Esophagus squamous epithelium (tissue), 5 donors: Measurements from ENCODE around the gene SFXN5. TPM values are rescaled to one million over a fixed set of nuclear protein-coding genes. Genes with fewer than 3 reads are reported as not detected.

ENCODE experiments used
- DNase-seq: peaks from one replicate; lab custom pipeline; 2025; lab: John Stamatoyannopoulos, UW
- H3K27ac ChIP-seq, 4 donors: fragments of 200-600 bp; sonication (generic); one replicate each; pipeline ENCODE4 v1.5.1; 2016 to 2019; ENCODE audit warnings: mild to moderate bottlenecking in 1 of 4
- H3K27me3 ChIP-seq, 4 donors: fragments of 200-600 bp; sonication (generic); 1 replicate in 3 of 4; 2 replicates in 1 of 4; pipeline versions ENCODE4 v1.5.1 to v1.6.0; 2017 to 2021; ENCODE audit warnings: antibody characterized with exemption in 1 of 4
- H3K36me3 ChIP-seq, 3 donors: fragments of 200-600 bp; sonication (generic); one replicate each; pipeline ENCODE4 v1.5.1; 2016 to 2019
- H3K4me1 ChIP-seq, 3 donors: fragments of 200-600 bp; sonication (generic); one replicate each; pipeline ENCODE4 v1.5.1; 2017 to 2019
- H3K4me3 ChIP-seq, 4 donors: fragments of 200-600 bp; sonication (generic); 1 replicate in 3 of 4; 2 replicates in 1 of 4; pipeline ENCODE4 v1.5.1; 2016 to 2019; ENCODE audit warnings: mild to moderate bottlenecking in 2 of 4, moderate library complexity in 1 of 4
- H3K9me3 ChIP-seq, 3 donors: fragments of 200-600 bp; sonication (generic); one replicate each; pipeline ENCODE4 v1.5.1; 2016 to 2019
- POLR2A ChIP-seq, 4 donors: fragments of 450-650 bp; IDR thresholded peaks; one replicate each; pipeline ENCODE4 v1.6.1; 2017; ENCODE audit warnings: antibody characterized with exemption in 4 of 4, mild to moderate bottlenecking in 4 of 4, moderate library complexity in 3 of 4
- WGBS, 2 donors: methylation state at CpG; one replicate each; pipeline ENCODE4 v1.1.5; 2018; 5-methylcytosine and 5-hydroxymethylcytosine counted together
- intact Hi-C: fragments of 100-400 bp; cut with DNase I; formaldehyde crosslinking; loops from one replicate; pipeline ENCODE4 v1.15.0; 2022
- total RNA-seq, 4 donors: library from RNA; depleted of rRNA; stranded (reverse); fragments of >200 nt; gene quantifications; one replicate each; pipeline ENCODE4 v1.1.0, GENCODE V29; 2016
- TF ChIP-seq, protein P1 (sequence below), 6 experiments: fragments of 450-650 bp in 4 of 6; fragments of 200-600 bp in 2 of 6; sonication (generic) in 2 of 6; IDR thresholded peaks; one replicate each; pipeline ENCODE4 v1.5.1; 2016 to 2019; ENCODE audit warnings: antibody characterized with exemption in 6 of 6, mild to moderate bottlenecking in 4 of 6, moderate library complexity in 4 of 6
- donor health status: DM: yes; HTN: yes; CAD: no.

The SFXN5 gene
- total RNA-seq, 4 donors from 2014 or later: 4.2 to 16.4 (median 12.7) TPM

DNA sequence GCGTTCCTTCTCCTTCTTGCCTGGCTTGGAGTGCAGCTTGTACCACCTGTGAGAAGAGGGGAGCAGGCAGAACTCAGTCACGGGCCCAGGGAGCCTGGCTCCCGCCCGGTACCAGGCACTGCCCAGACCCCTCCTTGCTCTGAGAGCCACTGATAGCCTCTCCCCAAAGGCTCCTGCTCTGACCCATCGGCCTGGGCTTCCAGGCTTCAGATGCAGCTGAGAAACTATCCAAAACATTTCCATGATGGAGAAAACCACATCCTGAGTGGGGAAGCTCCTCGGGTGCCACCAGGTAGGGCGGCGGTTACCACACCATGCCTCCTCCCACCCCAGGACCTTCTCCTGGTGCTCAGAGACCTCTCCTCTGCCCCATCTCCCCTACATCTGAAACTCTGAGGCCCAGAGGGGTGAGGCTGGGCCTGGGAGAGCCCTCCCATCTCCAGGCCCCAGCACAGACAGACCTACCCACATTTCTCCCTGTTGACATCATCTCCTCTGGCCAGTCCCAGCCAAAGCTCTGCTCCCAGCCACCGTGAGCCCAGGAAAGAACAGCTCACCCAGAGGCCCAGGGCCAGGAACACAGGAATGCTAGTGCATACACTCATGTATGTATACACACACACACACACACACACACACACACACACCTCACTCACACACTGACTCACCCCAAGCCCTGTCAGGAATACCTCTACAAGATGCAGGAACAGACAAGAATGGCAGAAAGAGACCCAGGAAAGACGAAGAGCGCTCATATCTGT is 17.9 kb upstream of the SFXN5 start:
- intact Hi-C loops: loop anchor here (5.0 kb wide), 1 partner anchor 68 kb away; no protein-coding TSS in a partner anchor
- Histone ChIP-seq H3K9me3 (no peaks in the 10 kb centered on the region), H3K4me3 (no peak overlapping the region), H3K4me1 (peaks cover 0 to 52% (median 3%) of the 10 kb centered on the region in 3 donors), H3K36me3 (peaks cover 4 to 36% (median 12%) of the 10 kb centered on the region in 3 donors), H3K27ac (peak overlapping the region in 2 of 4 donors; percentile 1 to 43), H3K27me3 (no peaks in the 10 kb centered on the region)
- no peak for DNase-seq
- TF ChIP-seq POLR2A (IDR thresholded peaks at IDR 0.05): no peak
- TF ChIP-seq, protein P1, sequence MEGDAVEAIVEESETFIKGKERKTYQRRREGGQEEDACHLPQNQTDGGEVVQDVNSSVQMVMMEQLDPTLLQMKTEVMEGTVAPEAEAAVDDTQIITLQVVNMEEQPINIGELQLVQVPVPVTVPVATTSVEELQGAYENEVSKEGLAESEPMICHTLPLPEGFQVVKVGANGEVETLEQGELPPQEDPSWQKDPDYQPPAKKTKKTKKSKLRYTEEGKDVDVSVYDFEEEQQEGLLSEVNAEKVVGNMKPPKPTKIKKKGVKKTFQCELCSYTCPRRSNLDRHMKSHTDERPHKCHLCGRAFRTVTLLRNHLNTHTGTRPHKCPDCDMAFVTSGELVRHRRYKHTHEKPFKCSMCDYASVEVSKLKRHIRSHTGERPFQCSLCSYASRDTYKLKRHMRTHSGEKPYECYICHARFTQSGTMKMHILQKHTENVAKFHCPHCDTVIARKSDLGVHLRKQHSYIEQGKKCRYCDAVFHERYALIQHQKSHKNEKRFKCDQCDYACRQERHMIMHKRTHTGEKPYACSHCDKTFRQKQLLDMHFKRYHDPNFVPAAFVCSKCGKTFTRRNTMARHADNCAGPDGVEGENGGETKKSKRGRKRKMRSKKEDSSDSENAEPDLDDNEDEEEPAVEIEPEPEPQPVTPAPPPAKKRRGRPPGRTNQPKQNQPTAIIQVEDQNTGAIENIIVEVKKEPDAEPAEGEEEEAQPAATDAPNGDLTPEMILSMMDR (IDR thresholded peaks at IDR 0.05): no peak
- WGBS, 2 donors: 72 to 73% methylated on average over 8 of the region's 11 CpGs

DNA sequence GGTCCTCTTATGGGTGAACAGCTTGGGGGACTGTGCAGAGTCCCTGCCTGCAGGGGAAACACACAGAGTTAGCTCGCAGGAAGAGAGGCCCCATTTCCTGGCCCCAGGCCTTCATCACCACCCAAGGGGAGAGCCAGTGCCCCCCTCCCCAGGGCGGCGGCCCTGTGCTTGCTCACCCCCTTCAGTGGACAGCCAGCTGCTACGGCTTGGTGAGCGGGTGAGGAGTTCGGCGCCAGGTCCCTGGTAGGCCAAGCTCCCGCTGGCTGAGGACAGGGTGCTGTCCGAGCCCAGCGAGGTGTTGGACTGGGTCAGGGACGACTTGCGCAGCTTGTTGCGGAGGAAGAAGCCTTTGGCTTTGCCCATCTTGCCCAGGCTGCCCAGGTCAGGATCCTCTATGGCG is 17.2 kb upstream of the SFXN5 start:
- intact Hi-C loops: loop anchor here (5.0 kb wide), 1 partner anchor 69 kb away; no protein-coding TSS in a partner anchor
- no peak for DNase-seq
- no peak overlapping the region for H3K27ac ChIP-seq

DNA sequence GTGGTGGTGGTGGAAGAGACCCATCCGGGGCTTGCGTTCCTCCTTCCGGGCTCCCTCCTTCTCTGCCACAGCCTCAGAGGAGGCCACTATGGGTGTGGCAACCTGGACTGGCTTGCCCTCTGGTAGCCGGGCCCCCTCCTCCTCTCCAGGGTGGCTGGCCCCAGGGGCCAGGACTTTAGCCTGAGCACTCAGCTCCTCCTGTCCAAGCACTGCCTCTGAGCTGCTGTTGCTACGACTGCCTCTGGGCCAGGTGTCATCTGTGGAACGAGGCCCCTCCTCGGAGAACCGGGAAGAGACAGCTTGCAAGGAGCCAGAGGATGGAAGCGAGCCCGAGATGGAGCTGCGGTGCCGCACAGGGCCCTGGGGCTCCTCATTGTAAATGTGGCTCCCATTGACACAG is 16.7 kb upstream of the SFXN5 start:
- peaks cover 4 to 45% (median 12%) of the 10 kb centered on the region in 3 donors for H3K36me3 ChIP-seq
- no peak for DNase-seq
- intact Hi-C loops: loop anchor here (5.0 kb wide), 1 partner anchor 69 kb away; no protein-coding TSS in a partner anchor

More for the DNA sequence above, 17.2 kb upstream of the SFXN5 start:
- no peaks in the 10 kb centered on the region for H3K27me3 ChIP-seq
- H3K4me3 ChIP-seq: no peak overlapping the region
- no peaks in the 10 kb centered on the region for H3K9me3 ChIP-seq
- no peak for TF ChIP-seq POLR2A (IDR thresholded peaks at IDR 0.05)
- TF ChIP-seq, protein P1 (IDR thresholded peaks at IDR 0.05): no peak
- WGBS, 2 donors: no CpG with 5 or more reads among the region's 14 CpGs
- peaks cover 4 to 43% (median 12%) of the 10 kb centered on the region in 3 donors for H3K36me3 ChIP-seq
- peaks cover 0 to 59% (median 0%) of the 10 kb centered on the region in 3 donors for H3K4me1 ChIP-seq

DNA sequence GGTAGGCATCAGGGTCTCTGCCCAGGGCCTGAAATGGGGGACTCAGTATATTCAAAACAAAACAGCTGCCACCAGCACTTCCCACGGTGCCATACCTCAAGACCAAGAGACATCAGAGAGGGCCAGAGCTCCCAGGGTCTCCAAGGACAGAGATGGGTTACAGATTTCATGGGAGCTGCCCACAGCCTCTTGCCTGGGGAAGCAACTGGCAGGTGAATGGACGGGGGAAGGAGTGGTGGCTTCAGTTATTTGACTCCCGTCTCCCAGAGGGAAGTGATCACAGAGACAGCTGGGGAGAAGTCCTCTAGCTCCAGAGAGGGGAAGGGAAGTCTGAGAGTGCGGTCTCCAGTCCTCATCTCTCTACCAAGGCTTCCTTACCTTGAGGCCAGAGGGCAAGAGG is 15.8 kb upstream of the SFXN5 start:
- H3K4me1 ChIP-seq: peaks cover 0 to 56% (median 0%) of the 10 kb centered on the region in 3 donors

More for the DNA sequence above, 16.7 kb upstream of the SFXN5 start:
- Histone ChIP-seq H3K27me3 (no peaks in the 10 kb centered on the region), H3K4me3 (no peak overlapping the region), H3K4me1 (peaks cover 0 to 64% (median 0%) of the 10 kb centered on the region in 3 donors), H3K27ac (no peak overlapping the region), H3K9me3 (no peaks in the 10 kb centered on the region)
- TF ChIP-seq, protein P1 (IDR thresholded peaks at IDR 0.05): no peak
- no peak for TF ChIP-seq POLR2A (IDR thresholded peaks at IDR 0.05)
- 84 to 85% methylated on average over 5 to 8 of the region's 12 CpGs for WGBS, 2 donors

More for the DNA sequence above, 15.8 kb upstream of the SFXN5 start:
- TF ChIP-seq, protein P1 (IDR thresholded peaks at IDR 0.05): no peak
- no peak for TF ChIP-seq POLR2A (IDR thresholded peaks at IDR 0.05)
- H3K36me3 ChIP-seq: peaks cover 4 to 45% (median 12%) of the 10 kb centered on the region in 3 donors
- H3K27ac ChIP-seq: no peak overlapping the region
- no peaks in the 10 kb centered on the region for H3K9me3 ChIP-seq
- WGBS, 2 donors: 46% methylated on average over 2 of the region's 4 CpGs; no CpG with 5 or more reads in 1 of the 2 donors
- no peak overlapping the region for H3K4me3 ChIP-seq
- no peak for DNase-seq
- intact Hi-C loops: loop anchor here (5.0 kb wide), 1 partner anchor 70 kb away; no protein-coding TSS in a partner anchor
- H3K27me3 ChIP-seq: no peaks in the 10 kb centered on the region
